Measurements from ENCODE around the gene KCNJ1. TPM values are rescaled to one million over a fixed set of nuclear protein-coding genes. Genes with fewer than 3 reads are reported as not detected.
A peak's percentile ranks its signal among the peaks of the same experiment; 100 is the strongest.

KCNJ1 gene
- not detected for total RNA-seq

DNA sequence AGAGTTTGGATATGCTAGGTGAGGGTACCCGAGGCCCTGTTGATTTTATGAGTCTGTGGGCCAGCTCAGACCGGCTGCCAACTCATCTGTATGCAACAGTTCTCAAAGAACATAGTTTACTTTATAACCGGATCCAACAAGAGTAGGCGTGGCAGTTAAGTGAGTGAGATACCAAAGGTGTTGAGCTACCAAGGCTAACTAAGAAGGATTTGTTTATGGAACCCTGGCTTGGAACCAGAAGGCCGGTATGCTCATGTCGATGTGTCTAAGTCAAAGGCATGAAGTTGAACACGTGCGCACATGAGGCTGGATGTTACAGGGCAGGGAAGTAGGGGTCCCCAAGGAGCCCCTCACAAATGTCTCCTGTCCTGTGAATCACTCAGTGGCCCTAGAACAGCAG, at the start of gene KCNJ1:
TSS of gene KCNJ1 (minus strand) at position 20 of the 400 bp plus-strand sequence. CDS start 27,053 bp downstream, outside the sequence.
- DNase-seq, result peak in 1 of 3 donors; percentile 33
- no peaks in the 10 kb centered on the region for H3K9me3 ChIP-seq
- H3K27ac ChIP-seq, result no peak within 1 kb of the TSS
- no peaks in the 10 kb centered on the region for H3K36me3 ChIP-seq
- TF ChIP-seq, protein P1, sequence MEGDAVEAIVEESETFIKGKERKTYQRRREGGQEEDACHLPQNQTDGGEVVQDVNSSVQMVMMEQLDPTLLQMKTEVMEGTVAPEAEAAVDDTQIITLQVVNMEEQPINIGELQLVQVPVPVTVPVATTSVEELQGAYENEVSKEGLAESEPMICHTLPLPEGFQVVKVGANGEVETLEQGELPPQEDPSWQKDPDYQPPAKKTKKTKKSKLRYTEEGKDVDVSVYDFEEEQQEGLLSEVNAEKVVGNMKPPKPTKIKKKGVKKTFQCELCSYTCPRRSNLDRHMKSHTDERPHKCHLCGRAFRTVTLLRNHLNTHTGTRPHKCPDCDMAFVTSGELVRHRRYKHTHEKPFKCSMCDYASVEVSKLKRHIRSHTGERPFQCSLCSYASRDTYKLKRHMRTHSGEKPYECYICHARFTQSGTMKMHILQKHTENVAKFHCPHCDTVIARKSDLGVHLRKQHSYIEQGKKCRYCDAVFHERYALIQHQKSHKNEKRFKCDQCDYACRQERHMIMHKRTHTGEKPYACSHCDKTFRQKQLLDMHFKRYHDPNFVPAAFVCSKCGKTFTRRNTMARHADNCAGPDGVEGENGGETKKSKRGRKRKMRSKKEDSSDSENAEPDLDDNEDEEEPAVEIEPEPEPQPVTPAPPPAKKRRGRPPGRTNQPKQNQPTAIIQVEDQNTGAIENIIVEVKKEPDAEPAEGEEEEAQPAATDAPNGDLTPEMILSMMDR (IDR thresholded peaks at IDR 0.05), result no peak
- TF ChIP-seq POLR2A (IDR thresholded peaks at IDR 0.05), result no peak
- H3K4me3 ChIP-seq, result no peak within 1 kb of the TSS
- no peaks in the 10 kb centered on the region for H3K4me1 ChIP-seq
- H3K27me3 ChIP-seq, result no peaks in the 10 kb centered on the region

DNA sequence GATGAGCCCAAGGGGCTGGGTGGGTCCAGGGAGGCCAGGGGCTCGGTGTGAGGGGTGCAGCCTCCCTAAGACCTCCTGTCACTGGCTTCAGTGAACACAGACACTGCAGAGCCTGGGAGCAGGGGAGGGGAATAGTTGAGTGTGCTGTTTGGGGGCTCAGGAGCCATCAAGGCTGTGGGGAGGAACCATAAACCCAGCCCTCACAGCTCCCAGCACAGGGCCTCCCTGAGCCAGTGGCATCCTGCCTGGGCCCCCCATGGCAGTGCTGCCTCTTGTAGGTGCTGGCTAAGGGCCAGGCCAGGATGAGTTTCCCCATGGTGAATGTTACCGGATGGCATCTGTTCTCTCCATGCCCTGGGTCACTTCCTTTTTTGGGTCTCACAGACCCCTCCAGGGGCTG, 49.6 kb upstream of the KCNJ1 start:
- Histone ChIP-seq H3K4me1 (no peaks in the 10 kb centered on the region), H3K9me3 (no peaks in the 10 kb centered on the region), H3K27ac (no peak overlapping the region), H3K36me3 (no peaks in the 10 kb centered on the region), H3K27me3 (no peaks in the 10 kb centered on the region), H3K4me3 (no peak overlapping the region)
- DNase-seq, result no peak
- TF ChIP-seq, protein P1 (IDR thresholded peaks at IDR 0.05), result no peak
- no peak for TF ChIP-seq POLR2A (IDR thresholded peaks at IDR 0.05)

DNA sequence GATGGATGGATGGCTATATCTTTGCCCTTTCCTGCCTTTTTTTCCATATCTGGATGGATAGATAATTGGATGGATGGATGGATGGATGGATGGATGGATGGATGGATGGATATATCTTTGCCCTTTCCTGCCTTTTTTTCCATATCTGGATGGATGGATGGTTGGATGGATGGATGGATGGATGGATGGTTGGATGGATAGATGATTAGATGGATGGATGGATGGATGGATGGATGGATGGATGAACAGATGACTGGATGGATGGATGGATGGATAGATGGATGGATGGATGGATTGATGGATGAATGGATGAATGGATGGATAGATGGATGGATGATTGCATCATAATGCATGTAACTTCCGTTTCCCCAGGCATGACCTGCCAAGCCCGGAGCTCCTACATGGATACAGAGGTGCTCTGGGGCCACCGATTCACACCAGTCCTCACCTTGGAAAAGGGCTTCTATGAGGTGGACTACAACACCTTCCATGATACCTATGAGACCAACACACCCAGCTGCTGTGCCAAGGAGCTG, 49.0 kb upstream of the KCNJ1 start:
- TF ChIP-seq, protein P1 (IDR thresholded peaks at IDR 0.05), result no peak
- no peak for TF ChIP-seq POLR2A (IDR thresholded peaks at IDR 0.05)

GRCh38 chr11:128915149-128915521, 48.0 kb upstream of the KCNJ1 start:
- no peaks in the 10 kb centered on the region for H3K36me3 ChIP-seq

More for the DNA sequence above, 49.0 kb upstream of the KCNJ1 start:
- Histone ChIP-seq H3K36me3 (no peaks in the 10 kb centered on the region), H3K4me1 (no peaks in the 10 kb centered on the region), H3K27ac (no peak overlapping the region), H3K9me3 (no peaks in the 10 kb centered on the region), H3K4me3 (no peak overlapping the region), H3K27me3 (no peaks in the 10 kb centered on the region)
- DNase-seq, result no peak

DNA sequence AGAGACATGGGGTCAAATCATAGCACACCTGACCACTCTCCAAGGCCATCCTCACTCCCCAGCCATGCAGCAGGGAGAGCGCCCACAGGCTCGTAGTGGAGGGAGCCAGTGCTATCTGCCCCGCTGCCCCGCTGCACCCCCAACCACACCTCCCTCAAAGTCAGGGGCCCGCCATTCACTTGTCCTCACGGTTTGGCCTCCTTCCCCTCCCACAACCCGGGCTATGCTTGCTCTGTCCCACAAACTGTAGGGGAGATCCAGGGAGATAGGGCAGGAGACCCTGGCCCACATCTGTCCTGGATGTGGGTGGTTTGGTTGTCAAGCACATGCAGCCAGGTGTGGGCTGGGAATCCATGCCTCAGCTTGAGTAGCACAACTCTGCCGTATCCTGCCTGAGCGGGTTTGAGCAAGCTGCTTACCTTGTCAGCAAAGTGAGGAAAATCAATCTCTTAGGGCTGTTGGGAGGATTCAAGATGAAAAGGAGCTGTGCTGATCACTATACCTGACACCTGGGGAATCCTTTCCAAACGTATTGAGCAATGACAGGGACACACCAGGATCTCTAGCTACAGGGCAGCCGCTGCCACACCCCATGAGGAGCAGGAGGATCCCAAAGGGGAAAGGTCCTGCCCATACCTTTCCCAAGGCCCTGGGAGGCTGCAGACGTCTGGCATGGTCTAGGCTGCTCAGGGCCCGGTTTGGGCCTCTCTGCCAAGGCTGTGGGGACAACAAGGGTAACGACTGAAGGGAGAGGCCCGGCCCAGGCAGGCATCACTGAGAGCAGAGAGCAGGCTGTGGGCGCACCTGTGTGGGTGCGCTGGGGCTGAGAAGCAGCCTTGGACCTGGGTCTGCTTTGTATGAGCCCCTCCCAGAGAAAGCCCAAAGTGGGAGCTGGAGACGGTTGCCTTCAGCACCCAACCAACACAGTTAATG, 47.4 kb upstream of the KCNJ1 start:
- Histone ChIP-seq H3K27me3 (no peaks in the 10 kb centered on the region), H3K9me3 (no peaks in the 10 kb centered on the region), H3K27ac (no peak overlapping the region), H3K36me3 (no peaks in the 10 kb centered on the region), H3K4me1 (no peaks in the 10 kb centered on the region), H3K4me3 (no peak overlapping the region)
- no peak for TF ChIP-seq POLR2A (IDR thresholded peaks at IDR 0.05)
- TF ChIP-seq, protein P1 (IDR thresholded peaks at IDR 0.05), result no peak
- no peak for DNase-seq

More at GRCh38 chr11:128915149-128915521, 48.0 kb upstream of the KCNJ1 start:
- Histone ChIP-seq H3K27me3 (no peaks in the 10 kb centered on the region), H3K4me1 (no peaks in the 10 kb centered on the region), H3K9me3 (no peaks in the 10 kb centered on the region), H3K4me3 (no peak overlapping the region), H3K27ac (no peak overlapping the region)
- no peak for DNase-seq
- TF ChIP-seq POLR2A (IDR thresholded peaks at IDR 0.05), result no peak
- TF ChIP-seq, protein P1 (IDR thresholded peaks at IDR 0.05), result no peak
